IPS DF 4.7 (cell line): Measurements from ENCODE around the gene LMO7.
"Not testable (repeated sequence)": the region's sequence is repeated elsewhere in the genome, so short reads cannot be mapped to it uniquely, and the experiment has no call there.

Experiments
- DNase-seq: peaks from one replicate; pipeline ENCODE4 v3.0.0-alpha.2; 2013; ENCODE audit warnings: low spot score; ENCODE audit errors: extremely low read depth

LMO7 gene

GRCh38 chr13:75743072-75743471 is 106.9 kb downstream of the LMO7 start:
- DNase-seq = not testable (repeated sequence)

- DNase-seq = no peak
These were observed 108.0 kb downstream of the LMO7 start for GRCh38 chr13:75744127-75744526.

- DNase-seq = no peak
These were observed 109.3 kb downstream of the LMO7 start for GRCh38 chr13:75745387-75745786.

GRCh38 chr13:75748874-75749273 is 112.7 kb downstream of the LMO7 start:
- no peak for DNase-seq

GRCh38 chr13:75749407-75749806 is 113.3 kb downstream of the LMO7 start:
- DNase-seq = no peak

GRCh38 chr13:75751350-75751749 is 115.2 kb downstream of the LMO7 start:
- DNase-seq = no peak

- no peak for DNase-seq
These were observed 116.7 kb downstream of the LMO7 start for GRCh38 chr13:75752826-75753225.

GRCh38 chr13:75754936-75755335 is 118.8 kb downstream of the LMO7 start:
- no peak for DNase-seq

- DNase-seq = no peak
These were observed 121.2 kb downstream of the LMO7 start for GRCh38 chr13:75757336-75757735.

GRCh38 chr13:75759531-75759930 is 123.4 kb downstream of the LMO7 start:
- no peak for DNase-seq

GRCh38 chr13:75760131-75761021 is 124.2 kb downstream of the LMO7 start:
- DNase-seq = no peak

GRCh38 chr13:75761369-75761768 is 125.2 kb downstream of the LMO7 start:
- DNase-seq = no peak

GRCh38 chr13:75762076-75762937 is 126.2 kb downstream of the LMO7 start:
- DNase-seq = no peak

- no peak for DNase-seq
These were observed 126.8 kb downstream of the LMO7 start for GRCh38 chr13:75762955-75763354.

- no peak for DNase-seq
These were observed 127.4 kb downstream of the LMO7 start for GRCh38 chr13:75763512-75763911.

- no peak for DNase-seq
These were observed 128.3 kb downstream of the LMO7 start for GRCh38 chr13:75764251-75764925.

GRCh38 chr13:75764926-75765310 is 128.8 kb downstream of the LMO7 start:
- DNase-seq = no peak

GRCh38 chr13:75766636-75767035 is 130.5 kb downstream of the LMO7 start:
- DNase-seq = no peak

GRCh38 chr13:75769141-75769905 is 133.2 kb downstream of the LMO7 start:
- no peak for DNase-seq

GRCh38 chr13:75770164-75770563 is 134.0 kb downstream of the LMO7 start:
- DNase-seq = no peak

GRCh38 chr13:75770592-75771011 is 134.5 kb downstream of the LMO7 start:
- DNase-seq = no peak
